Calu3 (cell line): ENCODE data around the gene TEKT3. TPM values are rescaled to one million over a fixed set of nuclear protein-coding genes. Genes with fewer than 3 reads are reported as not detected.
A peak's percentile ranks its signal among the peaks of the same experiment; 100 is the strongest.

Experiments
- BruUV-seq: library from RNA; stranded (reverse); fragments of 400-500 nt; replicated peaks from 2 replicates; lab custom pipeline; 2021; lab: Mats Ljungman, UMichigan
- CTCF ChIA-PET: fragments of 300-600 bp; sonication (Branson Sonifier 250); formaldehyde crosslinking; loops from one replicate; lab custom pipeline; 2022; ENCODE audit warnings: antibody characterized with exemption; lab: Charles Lee
- DNase-seq: peaks from one replicate; pipeline ENCODE4 v3.0.0; 2022
- H3K27ac Mint-ChIP-seq: one replicate; pipeline ENCODE4 v1.8.0; 2022; ENCODE audit warnings: mixed read lengths; ENCODE audit not compliant: unreplicated experiment
- H3K27me3 Mint-ChIP-seq: one replicate; pipeline ENCODE4 v1.8.0; 2022; ENCODE audit warnings: mixed read lengths; ENCODE audit not compliant: unreplicated experiment
- H3K36me3 Mint-ChIP-seq: one replicate; pipeline ENCODE4 v1.8.0; 2022; ENCODE audit warnings: mild to moderate bottlenecking, moderate library complexity, mixed read lengths; ENCODE audit not compliant: insufficient read depth, unreplicated experiment
- H3K4me1 Mint-ChIP-seq: one replicate; pipeline ENCODE4 v1.8.0; 2022; ENCODE audit warnings: mild to moderate bottlenecking, low read depth, mixed read lengths; ENCODE audit not compliant: unreplicated experiment
- H3K4me3 Mint-ChIP-seq: one replicate; pipeline ENCODE4 v1.8.0; 2022; ENCODE audit warnings: mild to moderate bottlenecking, low read depth, moderate library complexity, mixed read lengths; ENCODE audit not compliant: unreplicated experiment
- H3K9me3 Mint-ChIP-seq: one replicate; pipeline ENCODE4 v1.8.0; 2022; ENCODE audit warnings: low read depth, mixed read lengths; ENCODE audit not compliant: unreplicated experiment
- intact Hi-C: fragments of 100-400 bp; cut with micrococcal nuclease; formaldehyde crosslinking; loops from one replicate; pipeline ENCODE4 v1.10.0; 2022; ENCODE audit not compliant: unreplicated experiment
- total RNA-seq: library from RNA; stranded (reverse); gene quantifications from 2 replicates; pipeline ENCODE4 v1.2.3, GENCODE V29; 2022
- TF ChIP-seq, protein P1 (sequence below): fragments of 200-600 bp; IDR thresholded peaks from one replicate; pipeline ENCODE4 v1.8.0; 2022; ENCODE audit warnings: antibody characterized with exemption; ENCODE audit not compliant: unreplicated experiment

Gene TEKT3
- total RNA-seq, 1 experiment from 2014 or later = not detected

DNA sequence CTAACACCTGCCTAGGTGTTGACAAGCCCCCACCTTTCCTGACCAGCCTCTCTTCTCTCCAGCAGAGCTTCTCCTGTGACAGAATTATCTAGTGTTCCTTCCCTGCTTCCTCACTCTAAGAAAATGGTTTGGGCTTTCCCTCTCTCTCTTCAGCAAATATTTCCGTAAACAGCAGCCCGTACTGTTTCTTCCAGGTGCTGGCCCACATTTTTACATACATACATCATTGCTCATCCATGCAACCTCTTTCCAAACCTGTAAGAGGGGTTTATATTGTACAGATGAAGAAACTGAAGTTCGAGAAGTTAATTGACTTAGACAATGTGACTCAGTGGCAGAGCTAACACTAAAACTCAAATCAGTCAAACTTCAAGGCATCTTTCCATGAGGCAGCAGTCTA is 569 bp upstream of the TEKT3 start:
- Mint-ChIP-seq H3K4me3 (peak overlapping the region; percentile 76), H3K9me3 (no peaks in the 10 kb centered on the region), H3K4me1 (peaks cover 8% of the 10 kb centered on the region), H3K36me3 (peaks cover 7% of the 10 kb centered on the region), H3K27me3 (peaks cover 64% of the 10 kb centered on the region), H3K27ac (no peak overlapping the region)
- BruUV-seq = no TSS peak
- TF ChIP-seq, protein P1, sequence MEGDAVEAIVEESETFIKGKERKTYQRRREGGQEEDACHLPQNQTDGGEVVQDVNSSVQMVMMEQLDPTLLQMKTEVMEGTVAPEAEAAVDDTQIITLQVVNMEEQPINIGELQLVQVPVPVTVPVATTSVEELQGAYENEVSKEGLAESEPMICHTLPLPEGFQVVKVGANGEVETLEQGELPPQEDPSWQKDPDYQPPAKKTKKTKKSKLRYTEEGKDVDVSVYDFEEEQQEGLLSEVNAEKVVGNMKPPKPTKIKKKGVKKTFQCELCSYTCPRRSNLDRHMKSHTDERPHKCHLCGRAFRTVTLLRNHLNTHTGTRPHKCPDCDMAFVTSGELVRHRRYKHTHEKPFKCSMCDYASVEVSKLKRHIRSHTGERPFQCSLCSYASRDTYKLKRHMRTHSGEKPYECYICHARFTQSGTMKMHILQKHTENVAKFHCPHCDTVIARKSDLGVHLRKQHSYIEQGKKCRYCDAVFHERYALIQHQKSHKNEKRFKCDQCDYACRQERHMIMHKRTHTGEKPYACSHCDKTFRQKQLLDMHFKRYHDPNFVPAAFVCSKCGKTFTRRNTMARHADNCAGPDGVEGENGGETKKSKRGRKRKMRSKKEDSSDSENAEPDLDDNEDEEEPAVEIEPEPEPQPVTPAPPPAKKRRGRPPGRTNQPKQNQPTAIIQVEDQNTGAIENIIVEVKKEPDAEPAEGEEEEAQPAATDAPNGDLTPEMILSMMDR = no peak
- DNase-seq = no peak
- CTCF ChIA-PET = no interaction called here
- intact Hi-C loops = no loop called here

DNA sequence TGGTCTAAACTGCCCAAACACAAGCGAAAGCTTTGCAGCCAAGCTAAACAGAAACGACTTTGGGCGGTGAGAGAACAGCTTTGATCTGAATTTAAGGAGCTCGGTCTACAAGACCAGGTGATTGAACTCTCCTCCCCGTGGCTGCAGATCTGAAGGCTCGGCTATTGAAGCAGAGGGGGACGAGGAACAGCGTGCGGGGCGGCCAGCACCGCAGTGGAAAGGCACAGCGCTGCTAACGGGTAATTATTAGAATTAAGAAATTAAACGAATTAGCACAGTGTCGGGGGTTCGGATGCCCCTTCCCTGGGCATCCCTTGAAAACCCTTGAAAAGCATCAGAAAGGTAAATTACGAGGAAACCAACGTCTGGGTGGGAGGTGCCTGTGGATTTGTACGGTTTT is 431 bp downstream of the TEKT3 start:
- Mint-ChIP-seq H3K9me3 (no peaks in the 10 kb centered on the region), H3K4me1 (peaks cover 8% of the 10 kb centered on the region), H3K36me3 (peaks cover 7% of the 10 kb centered on the region), H3K4me3 (peak overlapping the region; percentile 76), H3K27me3 (peaks cover 55% of the 10 kb centered on the region), H3K27ac (no peak overlapping the region)
- intact Hi-C loops = no loop called here
- DNase-seq = no peak
- CTCF ChIA-PET = no interaction called here
- no TSS peak for BruUV-seq
- TF ChIP-seq, protein P1 = no peak

DNA sequence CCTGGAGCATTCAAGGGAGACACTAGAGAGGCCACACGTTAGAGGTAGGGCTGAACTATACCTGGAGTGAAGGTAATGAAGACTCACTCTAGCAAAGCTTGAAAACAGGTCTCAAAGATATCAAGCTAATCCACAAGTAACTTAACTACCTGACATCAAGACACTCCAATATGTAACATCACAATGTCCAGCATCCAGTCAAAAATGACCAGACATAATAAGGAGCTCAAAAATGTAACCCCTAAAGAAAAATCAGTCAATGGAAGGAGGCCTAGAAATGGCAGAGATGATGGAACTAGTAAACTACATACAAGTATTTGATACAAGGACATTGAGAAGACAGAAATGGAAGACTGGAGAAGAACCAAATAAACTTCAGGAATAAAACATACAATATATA is 6.0 kb downstream of the TEKT3 start:
- no peak for DNase-seq
- Mint-ChIP-seq H3K27ac (no peak overlapping the region), H3K4me3 (no peak overlapping the region), H3K27me3 (peaks cover under 1% of the 10 kb centered on the region), H3K4me1 (no peaks in the 10 kb centered on the region), H3K36me3 (no peaks in the 10 kb centered on the region), H3K9me3 (peaks cover 2% of the 10 kb centered on the region)
- BruUV-seq = no TSS peak
- CTCF ChIA-PET = no interaction called here
- intact Hi-C loops = no loop called here
- TF ChIP-seq, protein P1 = no peak

DNA sequence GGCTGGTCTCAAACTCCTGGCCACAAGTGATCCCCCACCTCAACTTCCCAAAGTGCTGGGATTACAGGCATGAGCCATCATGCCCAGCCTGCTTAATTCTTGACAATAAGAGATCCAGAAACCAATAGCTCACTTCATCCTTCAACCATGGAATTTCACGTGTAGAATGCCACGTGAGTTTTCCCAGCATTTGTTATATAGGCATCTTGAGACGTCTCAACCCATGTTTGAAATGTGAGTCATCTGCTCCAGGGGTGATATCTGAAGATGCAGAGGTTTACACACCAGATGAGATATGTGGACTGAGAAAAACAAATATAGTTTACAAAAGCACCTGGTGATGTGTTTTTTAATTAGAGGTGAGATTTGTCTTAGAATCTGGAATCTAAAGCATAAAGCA is 7.1 kb downstream of the TEKT3 start:
- peaks cover 2% of the 10 kb centered on the region for H3K9me3 Mint-ChIP-seq
- no TSS peak for BruUV-seq
- CTCF ChIA-PET = no interaction called here
- H3K4me3 Mint-ChIP-seq = no peak overlapping the region
- H3K27ac Mint-ChIP-seq = no peak overlapping the region
- TF ChIP-seq, protein P1 = no peak
- H3K27me3 Mint-ChIP-seq = no peaks in the 10 kb centered on the region
- no peak for DNase-seq
- H3K4me1 Mint-ChIP-seq = no peaks in the 10 kb centered on the region
- intact Hi-C loops = no loop called here
- H3K36me3 Mint-ChIP-seq = no peaks in the 10 kb centered on the region
